ENCODE measurements around the gene RORC. TPM values are rescaled to one million over a fixed set of nuclear protein-coding genes. Genes with fewer than 3 reads are reported as not detected.
"Not testable (repeated sequence)": the region's sequence is repeated elsewhere in the genome, so short reads cannot be mapped to it uniquely, and the experiment has no call there.

Gene RORC
- polyA plus RNA-seq, 1 donor, result 11.8 TPM

DNA sequence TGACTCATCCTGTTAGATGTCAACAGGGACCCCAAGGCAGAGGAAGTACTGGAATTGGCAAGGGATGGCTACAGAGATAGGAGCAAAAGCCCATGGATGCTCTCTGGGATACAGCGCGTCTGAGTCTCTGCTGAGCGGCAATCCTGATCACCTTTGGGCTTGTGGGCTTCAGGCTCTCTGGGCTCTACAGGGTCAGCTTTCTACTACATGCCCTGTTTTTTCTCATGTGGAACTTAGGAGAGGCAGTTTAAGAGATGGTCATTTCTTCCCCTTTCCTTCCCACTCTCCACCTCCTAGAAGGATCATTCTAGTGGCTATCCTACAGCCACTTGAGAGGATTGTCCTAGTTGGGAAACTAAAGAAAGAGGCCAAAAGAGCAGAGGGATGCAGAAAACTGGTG lies 27.7 kb downstream of the RORC start:
- no peak for DNase-seq

DNA sequence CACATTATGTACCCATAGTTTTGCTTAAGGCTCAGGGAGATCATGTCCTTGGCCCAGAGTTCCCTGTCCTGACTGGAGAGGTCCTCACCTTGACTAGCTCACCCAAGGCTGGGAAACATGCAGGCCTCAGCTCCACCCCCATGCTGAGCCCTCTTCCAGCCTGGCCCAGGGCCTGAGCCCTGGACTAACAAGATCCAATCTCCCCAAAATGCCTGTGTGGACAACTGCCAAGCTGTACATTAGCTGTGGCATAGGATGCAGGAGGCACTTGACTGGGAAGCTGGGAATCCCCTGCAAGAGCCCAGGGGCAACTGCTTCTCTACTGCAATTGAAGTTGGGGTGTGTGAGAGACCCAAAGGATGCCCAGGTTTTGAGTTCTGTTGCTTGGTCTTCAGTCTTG lies 28.4 kb downstream of the RORC start:
- DNase-seq, result no peak

DNA sequence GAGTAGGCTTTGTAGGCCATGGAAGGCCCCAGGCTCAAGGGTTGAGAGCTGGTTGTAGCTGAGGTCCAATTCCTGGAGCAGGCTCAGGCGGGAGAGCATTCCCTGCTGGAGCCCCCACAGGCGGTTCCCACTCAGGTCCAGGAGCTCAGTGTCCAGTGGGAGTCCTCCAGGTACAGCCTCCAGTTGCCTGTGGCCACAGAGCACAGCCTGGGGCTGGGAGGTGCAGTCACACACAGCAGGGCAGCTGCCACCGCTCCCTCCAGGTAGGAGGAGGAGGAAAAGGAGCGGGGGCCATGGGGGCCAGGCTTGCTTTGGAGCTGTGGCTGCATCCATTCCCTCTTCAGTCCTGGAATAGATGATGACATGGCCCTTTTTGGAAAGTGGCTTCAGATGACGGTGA lies 29.2 kb downstream of the RORC start:
- no peak for DNase-seq

DNA sequence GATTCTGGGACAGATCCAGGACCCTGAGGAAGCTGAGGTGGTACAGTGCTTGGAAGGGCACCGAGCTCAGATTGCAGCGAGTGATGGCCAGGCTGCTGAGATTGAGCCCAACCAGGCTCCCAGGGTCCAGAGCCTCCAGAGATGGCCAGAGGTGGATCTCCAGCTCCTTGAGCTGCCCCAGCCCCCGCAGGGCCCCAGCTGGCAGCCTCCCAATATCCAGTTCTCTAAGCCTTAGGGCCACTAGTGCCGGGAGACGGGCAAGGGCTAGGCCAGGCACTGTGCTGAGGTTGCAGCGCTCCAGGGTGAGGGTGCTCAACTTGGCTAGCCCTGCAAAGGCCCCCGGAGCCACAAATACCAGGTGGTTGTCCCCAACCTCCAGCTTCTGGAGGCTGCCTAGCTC lies 29.8 kb downstream of the RORC start:
- DNase-seq, result no peak

DNA sequence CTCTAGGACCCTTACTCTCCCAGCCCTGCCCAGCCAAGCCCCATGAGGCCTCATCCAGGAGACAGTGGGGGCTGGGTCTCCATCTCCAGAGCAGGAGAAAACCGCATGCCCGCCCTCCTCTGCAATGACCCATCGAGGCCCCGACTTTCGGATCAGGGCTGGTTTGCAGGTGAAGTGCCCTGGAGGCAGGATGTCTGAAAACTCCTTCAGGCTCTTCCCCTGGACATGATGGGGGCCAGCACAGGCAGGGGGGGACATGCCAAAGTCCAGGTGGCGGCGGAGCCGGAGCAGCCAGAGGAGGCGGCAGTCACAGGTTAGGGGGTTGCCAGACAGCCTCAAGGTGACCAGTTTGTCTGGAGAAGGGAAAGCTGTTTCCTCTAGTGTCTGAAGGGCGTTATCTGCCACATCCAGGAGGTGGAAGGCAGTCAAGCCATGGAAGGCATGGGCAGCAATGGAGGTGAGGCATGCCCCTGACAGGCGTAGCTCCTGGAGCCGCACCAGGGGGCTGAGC lies 30.2 kb downstream of the RORC start:
- no peak for DNase-seq

DNA sequence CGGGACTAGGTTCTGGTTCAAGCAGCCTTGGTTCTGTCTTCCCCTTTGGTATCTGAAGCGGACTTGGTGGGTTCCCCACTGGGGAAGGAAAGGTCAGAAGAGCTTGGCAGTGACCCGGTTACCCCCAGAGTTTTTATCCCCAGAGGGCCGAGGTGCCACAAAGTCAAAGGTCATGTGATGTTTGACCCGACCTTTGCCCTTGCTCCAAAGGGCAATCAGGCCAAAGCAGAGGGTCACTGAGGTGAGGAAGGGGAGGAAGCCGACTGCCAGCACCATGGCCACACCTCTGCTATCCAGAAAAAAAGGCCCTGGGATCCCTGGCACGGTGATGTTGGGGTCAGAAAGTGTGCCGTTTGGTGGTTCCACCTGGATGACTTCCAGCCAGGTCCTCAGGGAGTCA lies 30.8 kb downstream of the RORC start:
- DNase-seq, result no peak

DNA sequence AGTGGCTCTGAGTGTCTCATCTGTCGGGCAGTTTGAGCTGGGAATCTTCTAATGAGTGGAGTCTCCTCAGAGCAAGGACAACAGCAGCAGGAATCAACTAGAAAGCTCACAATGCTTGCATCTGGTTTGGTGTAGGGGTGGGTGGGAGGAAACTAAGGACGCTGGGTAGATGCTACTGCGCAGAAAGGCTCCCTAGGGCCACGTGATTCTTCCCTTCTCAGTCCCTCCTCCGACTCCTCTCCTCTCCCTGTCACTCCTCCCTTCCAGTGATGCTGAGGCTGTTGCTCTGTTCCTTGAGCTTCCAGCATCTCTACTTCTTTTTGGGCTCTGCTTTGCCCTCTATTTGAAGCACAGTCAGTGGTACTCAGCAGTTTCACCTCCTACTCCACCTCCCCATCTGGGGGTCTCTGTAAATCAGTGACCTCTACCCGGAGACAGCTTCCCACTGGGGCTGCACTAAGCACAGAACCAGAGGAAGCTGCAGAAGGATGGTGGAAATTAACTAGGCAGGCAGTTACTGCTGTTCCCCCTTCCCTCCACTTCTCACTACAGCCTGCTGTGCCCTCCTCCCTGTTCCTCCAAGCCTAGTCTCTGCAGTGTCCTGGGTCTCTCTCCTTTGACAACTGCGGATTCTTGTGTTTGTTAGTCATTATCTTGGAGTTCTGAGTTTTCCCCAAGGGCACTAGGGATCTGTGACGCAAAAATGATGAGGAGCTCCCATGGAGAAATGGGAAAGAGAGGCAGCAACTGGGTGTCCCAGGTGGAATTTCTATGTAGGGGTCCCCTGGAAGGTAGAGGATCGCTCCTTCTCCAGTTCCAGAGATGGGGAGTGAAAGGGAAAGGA lies 32.2 kb downstream of the RORC start:
- no peak for DNase-seq

DNA sequence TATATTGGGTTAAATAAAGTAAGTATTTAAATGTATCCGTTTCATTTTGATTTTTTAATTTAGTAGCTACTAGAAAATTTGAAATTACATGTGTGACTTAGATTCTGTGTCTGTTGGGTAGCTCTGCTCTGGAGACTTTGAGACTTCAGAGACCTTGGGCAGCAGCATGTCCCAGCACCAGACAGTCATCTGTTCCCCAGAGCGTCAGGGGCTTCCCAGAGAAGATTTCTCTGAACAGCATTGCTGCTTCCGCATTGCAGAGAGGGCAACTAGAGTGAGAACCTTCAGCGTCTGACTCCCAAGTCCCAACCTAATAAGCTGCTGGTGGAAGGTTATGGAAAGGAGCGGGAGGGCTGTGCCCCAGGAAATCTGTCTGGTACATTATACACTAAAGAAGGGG lies 33.0 kb downstream of the RORC start:
- DNase-seq, result no peak

DNA sequence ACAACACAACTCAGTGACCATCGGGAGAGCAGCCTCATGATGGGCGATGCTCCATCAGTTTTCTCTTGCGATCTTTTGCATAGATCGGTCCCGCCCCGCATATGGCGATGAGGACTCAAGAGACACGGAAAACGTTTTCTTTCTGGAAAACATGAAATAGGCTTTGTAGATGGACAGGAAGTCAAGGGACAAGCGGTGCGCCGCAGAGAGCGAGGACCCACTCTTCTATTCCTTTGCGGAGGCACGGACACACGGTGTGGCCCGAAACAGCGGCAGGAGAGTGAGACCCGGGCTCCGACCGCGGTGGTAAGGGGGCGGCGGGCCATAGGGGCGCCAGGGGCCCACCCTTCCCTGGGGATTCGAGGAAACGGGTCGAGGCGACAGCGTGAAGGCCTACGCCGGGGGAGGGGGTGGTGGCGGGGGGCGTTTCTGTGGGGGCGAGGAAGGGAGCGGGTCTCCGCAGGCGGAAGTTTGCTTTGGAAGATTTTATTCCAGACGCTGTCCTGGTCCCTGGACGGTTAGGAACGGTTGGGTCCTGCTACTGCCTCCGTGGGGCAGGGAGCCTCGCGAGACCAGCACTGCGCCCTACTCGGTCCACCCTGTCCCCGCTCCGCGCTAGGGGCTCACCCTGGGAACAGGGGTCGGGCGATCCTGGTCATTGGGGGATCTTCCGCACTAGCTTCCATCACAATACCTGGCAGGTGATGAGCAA lies 40.5 kb downstream of the RORC start:
- no peak for DNase-seq

DNA sequence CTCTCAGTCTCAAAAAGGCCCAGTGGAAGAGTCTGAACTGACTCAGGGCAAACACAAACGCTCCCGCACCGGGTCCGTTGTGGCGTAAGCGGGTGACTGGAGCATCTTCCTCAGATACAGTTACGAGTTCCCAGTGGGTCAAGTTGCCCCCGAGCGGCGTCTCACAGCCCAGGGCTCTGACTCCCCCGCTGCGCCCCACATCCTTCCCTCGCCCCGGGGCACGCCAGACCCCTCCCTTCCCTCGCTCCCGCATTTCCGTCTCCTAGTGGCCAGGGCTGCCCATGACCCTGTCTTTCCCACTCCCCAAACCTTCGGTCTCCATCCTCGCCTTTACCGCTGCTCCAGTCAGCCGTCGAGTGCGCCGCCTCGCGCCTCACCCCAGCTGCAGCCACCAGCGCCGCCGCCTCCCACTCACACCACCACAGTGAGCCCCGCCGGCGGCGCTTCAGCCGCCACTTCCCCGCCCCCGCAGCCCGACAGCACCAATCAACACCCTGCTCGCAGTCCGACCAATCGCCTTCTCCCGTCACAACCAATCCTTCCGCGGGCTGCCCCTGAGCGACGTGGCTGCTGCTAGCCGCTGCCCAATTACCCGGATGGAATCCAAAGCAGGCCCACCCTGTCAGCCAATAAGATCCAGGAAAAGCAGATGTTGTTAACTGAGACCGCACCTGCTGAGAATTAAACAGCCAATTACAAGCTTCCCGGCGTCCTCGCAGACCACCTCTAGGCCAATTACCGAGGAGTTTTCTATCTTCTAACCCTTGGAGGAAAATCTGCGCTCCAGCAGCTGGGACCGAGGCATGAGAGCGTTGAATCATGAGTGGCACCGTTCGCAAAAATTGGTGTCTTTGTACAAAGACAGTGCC lies 41.3 kb downstream of the RORC start, which contains the start of gene TDRKH:
TDRKH (minus strand) TSS at position 430 of the 869 bp plus-strand sequence. CDS start 7,478 bp downstream, outside the sequence.
- peak; percentile 95 for DNase-seq

DNA sequence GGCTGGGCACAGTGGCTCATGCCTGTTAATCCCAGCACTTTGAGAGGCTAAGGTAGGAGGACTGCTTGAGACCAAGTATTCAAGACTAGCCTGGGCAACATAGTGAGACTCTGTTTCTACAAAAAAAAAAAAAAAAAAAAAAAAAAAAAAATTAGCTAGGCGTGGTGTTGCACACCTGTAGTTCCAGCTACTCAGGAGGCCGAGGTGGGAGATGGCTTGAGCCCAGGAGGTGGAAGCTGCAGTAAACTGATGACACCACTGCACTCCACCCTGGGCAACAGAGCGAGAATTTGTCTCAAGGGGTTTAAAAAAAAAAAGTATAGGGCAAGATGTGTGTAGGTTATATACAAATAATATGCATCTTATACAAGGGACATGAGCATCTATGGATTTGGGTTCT lies 43.9 kb downstream of the RORC start:
- no peak for DNase-seq

DNA sequence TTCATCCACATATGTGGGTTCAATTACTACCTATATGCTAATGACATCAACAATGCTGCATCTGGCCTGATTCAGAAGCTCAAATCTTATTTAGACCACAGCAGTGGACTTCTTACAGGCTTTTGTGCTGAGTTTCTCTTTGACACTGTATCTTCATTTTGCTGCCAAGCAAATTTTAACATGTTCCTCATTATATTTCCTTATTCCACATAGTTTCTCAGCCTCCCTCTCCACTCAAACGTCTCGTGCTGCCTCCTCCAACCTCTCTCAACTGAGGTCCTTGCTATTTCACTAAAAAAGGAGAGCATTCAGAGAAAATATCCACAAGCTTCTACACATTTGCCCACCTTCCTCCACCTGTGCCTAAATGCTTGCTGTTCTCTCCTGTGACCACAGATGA lies 47.8 kb downstream of the RORC start:
- no peak for DNase-seq

DNA sequence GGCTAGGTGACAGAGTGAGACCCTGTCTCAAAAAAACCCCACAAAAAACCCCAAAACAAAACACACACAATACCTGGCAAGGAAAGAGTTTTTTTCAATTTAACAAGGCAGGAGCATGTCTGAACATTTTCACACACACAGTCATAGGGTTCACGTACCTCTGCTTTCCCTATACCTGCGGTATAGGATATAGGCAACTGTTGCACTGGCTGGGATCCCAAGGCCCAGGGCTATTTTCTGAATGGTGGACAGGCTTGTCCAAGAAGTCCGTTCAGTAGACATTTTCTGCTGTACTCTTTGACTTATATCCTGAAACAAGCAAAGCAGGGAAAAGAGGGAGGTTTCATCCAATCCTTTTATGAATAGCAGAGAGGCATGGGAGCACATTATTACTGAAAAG lies 48.9 kb downstream of the RORC start:
- DNase-seq, result no peak

DNA sequence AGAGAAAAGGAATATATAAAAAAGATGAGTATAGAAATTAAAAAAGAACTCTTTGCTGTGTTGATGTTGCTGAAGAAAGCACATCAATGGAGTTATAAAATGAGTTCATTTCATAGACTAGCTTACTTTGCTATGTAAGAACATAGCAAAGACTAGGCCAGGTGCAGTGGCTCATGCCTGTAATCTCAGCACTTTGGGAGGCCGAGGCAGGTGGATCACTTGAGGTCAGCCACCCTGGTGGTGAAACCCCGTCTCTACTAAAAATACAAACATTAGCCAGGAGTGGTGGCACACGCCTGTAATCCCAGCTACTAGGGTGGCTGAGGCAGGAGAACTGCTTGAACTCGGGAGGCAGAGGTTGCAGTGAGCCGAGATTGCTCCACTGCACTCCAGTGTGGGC lies 49.6 kb downstream of the RORC start:
- DNase-seq, result not testable (repeated sequence)

DNA sequence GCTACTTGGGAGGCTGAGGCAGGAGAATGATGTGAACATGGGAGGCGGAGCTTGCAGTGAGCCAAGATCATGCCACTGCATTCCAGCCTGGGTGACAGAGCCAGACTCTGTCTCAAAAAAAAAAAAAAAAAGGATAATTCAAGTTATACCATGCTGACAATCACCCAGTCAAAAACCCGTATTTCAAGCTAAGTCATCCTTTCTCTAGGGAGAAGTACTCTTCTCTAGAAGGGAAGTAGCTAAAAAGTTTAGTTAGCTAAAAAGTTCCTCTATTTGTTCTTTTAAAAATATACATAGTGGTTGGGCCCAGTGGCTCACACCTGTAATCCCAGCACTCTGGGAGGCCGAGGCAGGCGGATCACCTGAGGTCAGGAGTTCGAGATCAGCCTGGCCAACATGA lies 50.9 kb downstream of the RORC start:
- not testable (repeated sequence) for DNase-seq

DNA sequence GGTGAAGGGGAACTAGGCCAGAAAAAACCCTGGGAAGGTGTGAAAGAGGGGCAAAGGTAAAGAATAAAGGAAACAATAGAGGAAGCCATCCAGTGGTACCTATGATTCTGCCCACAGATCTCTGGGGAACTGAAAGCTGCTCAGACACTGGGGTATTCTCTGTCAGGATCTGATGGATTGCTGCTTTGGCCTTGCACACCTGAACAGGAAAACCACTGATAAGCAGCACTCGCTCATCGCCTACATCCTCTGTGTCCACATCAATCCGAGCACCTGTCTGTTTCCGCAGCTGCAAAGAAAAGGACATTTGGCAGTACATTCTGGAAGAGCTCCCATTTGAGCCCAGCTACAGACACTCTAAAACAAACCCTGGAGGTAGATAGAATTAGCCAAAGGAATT lies 51.8 kb downstream of the RORC start:
- no peak for DNase-seq

DNA sequence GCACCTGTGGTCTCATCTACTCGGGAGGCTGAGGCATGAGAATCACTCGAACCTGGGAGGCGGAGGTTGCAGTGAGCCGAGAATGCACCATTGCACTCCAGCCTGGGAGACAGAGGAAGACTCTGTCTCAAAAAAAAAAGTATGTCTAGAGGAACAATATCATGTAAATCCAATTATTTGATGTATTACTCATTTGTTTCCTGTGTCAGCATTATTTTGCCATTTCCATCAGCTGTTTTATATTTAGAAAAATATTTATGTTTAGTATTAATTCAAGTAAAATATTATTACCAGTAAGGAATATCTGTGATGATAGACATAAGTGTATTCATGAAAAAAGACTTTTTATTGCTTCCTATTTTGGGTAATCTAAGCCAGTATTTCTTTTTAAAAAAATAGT lies 54.3 kb downstream of the RORC start:
- no peak for DNase-seq

DNA sequence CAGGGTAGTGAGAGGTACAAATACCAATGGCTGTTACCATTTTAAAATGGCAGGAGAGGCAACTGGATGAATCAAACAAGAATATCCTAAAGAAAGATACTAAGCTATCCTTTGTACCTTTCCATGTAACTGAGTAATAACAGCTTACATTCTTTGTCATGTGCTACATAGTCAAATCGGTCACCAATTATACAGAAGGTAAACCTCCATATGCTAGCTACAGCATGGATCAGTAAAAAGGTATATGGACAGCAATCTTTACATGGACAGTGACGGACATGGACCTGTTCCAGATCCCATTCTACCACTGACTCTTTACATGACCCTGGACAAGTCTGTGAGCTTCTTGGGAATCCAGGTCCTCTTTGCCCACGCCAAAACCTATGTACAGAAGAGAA lies 54.9 kb downstream of the RORC start:
- no peak for DNase-seq

DNA sequence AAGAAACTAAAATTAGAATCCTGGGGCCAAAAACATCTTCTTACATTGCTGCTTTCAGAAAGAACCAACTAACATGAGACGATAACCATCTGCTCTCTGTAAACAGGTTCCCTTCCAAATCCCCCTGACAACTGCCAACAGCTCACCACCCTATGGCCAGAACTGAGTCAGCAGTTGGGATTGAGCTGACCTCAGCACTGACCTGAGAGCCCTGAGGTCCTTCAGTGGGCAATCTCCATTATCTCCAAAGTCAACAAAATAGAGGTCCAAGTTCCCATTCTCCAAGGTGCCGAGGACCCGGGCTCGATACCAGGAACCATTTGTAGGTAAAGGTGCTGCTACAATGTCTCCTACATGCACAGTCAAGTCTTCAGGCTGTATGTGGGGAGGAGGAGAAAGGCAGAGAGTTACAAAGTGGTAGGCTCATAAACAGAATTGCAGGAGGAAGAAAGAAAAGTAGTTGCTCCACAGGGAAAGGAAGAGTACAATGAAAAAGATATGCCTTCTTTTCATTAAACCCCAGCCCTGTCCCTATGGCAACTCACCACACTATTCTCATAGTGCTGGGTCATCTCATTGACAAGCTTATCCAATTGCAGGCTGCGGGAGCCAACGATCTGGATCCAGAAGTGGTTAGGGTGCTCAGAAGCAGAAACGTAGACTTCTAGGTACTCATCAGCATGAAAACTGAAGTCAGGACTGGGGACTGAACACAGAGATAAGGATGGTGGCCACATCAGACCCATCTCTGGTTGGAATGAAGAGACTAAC lies 55.5 kb downstream of the RORC start:
- DNase-seq, result no peak

DNA sequence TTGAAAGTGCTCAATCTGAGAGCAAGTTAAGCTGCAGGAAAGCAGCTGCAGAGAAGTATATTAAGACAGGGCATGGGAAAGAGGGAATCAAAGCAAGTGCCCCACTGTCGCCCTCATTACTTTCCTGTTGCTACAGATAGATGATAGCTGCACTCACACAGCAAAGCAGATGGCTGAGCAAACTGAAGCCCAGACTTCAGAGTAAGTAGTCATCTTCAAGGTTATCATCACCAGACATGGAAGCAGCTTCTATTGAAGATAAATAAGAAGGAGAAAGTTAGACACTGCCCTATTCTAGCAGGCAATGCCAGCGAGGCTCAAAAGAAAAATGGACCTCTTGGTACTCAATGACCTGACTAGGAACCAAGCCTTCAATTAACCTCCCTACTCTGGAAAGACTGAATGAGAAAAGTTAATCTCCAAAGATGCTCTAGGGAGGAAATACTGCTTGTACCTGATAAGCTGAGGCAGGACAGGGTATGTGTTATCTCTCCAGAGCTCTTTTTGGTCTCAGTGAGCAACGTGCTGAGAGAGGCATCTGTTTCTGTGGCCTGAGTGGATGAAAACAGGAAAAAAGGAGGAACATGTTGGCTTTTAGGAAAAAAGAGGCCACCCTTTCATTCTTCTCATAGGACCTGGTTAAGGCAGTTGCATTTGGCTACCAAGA lies 57.2 kb downstream of the RORC start:
- DNase-seq, result no peak

DNA sequence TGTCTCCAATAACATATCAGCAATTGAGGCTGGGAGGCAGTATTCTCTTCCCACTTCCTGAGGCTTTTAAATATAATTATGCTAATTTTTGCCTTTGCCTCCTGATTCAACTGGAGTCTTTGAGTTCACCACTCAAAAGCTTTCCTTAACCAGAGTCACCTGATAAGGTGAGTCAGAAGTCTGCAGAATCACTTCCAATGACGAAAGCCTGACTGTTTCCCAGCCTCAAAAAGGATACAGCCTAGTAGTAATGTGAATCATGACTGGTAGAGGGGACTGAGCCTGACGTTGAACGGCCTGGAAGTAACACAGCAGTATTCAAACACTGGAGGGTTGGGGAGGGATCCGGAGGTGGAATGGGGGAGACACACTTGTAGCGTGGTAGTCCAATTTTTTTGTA lies 57.9 kb downstream of the RORC start:
- DNase-seq, result no peak

All from hindlimb muscle (tissue), 1 donor.